IMR-90 (cell line): Measurements from ENCODE around the gene ABCC10.

Source experiments
- RAD21 ChIP-seq: IDR thresholded peaks from 2 replicates; pipeline ENCODE4 v1.6.1; 2012; ENCODE audit warnings: low read length, improper control_type of control experiment
- RCOR1 ChIP-seq: IDR thresholded peaks from 2 replicates; pipeline ENCODE4 v1.6.1; 2012; ENCODE audit warnings: mild to moderate bottlenecking, low read length, improper control_type of control experiment; ENCODE audit not compliant: insufficient replicate concordance
- TF ChIP-seq, protein P1 (sequence below): conservative IDR thresholded peaks from 2 replicates; pipeline ENCODE4 v1.5.1; 2012; ENCODE audit warnings: mild to moderate bottlenecking, low read depth, low read length, improper control_type of control experiment

DNA sequence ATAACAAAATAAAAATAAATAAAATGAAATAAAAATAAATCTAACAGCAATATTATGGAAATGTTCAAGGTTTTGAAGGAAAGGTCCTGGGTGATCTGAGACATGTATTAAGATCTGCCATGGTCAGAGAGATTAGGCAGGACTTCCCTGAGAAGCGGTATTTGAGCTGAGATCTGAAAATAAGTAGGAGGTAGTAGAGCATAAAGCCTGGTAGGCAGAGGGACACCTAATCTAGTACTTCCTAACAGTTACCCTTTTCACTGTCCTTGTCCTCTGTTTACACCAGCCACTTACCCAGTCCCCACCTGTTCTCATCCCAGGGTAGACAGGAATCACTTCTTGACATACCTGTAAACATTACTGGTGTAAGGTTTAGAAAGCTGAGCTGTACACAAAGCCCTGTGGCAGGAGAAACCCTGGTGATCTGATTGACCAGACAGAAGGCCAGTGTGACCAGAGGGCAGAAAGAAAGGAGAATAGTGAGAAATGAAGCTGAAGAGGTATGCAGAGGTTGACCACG is 49.6 kb upstream of the ABCC10 start:
- no peak for TF ChIP-seq RCOR1
- TF ChIP-seq, protein P1, sequence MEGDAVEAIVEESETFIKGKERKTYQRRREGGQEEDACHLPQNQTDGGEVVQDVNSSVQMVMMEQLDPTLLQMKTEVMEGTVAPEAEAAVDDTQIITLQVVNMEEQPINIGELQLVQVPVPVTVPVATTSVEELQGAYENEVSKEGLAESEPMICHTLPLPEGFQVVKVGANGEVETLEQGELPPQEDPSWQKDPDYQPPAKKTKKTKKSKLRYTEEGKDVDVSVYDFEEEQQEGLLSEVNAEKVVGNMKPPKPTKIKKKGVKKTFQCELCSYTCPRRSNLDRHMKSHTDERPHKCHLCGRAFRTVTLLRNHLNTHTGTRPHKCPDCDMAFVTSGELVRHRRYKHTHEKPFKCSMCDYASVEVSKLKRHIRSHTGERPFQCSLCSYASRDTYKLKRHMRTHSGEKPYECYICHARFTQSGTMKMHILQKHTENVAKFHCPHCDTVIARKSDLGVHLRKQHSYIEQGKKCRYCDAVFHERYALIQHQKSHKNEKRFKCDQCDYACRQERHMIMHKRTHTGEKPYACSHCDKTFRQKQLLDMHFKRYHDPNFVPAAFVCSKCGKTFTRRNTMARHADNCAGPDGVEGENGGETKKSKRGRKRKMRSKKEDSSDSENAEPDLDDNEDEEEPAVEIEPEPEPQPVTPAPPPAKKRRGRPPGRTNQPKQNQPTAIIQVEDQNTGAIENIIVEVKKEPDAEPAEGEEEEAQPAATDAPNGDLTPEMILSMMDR: no peak
- no peak for TF ChIP-seq RAD21
